NCI-H1436 treated with DMSO at 0.1 percent for 48 hours (cell line): ENCODE data around the gene RBM39.
A peak's percentile ranks its signal among the peaks of the same experiment; 100 is the strongest.
"Not testable (repeated sequence)": the region's sequence is repeated elsewhere in the genome, so short reads cannot be mapped to it uniquely, and the experiment has no call there.

ENCODE experiments used
- DNase-seq: peaks from one replicate; lab custom pipeline; 2025; lab: John Stamatoyannopoulos, UW

The RBM39 gene

GRCh38 chr20:35741892-35742740, at the start of gene RBM39:
Gene RBM39 (minus strand): TSS chr20:35742260. CDS start chr20:35740874, 1,386 bp downstream.
- peak; percentile 99 for DNase-seq

- no peak for DNase-seq
Measured at GRCh38 chr20:35791821-35792220, 49.8 kb upstream of the RBM39 start.

- DNase-seq = no peak
Measured at GRCh38 chr20:35791097-35791496, 49.0 kb upstream of the RBM39 start.

- no peak for DNase-seq
Measured at GRCh38 chr20:35788796-35789195, 46.7 kb upstream of the RBM39 start.

DNA sequence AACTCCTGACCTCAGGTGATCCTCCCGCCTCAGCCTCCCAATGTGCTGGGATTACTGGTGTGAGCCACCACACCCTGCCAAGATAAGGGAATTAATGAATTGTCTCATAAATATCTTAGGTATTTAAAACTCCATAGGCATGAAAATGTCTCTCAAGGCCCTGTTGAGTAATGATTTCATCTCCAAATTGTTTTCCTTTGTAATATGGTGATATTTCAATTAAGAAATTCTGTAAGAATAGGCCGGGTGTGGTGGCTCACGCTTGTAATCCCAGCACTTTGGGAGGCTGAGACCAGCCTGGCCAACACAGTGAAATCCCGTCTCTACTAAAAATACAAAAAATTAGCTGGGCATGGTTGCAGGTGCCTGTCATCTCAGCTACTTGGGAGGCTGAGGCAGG, 43.5 kb upstream of the RBM39 start:
- not testable (repeated sequence) for DNase-seq

GRCh38 chr20:35783811-35784210, 41.8 kb upstream of the RBM39 start:
- not testable (repeated sequence) for DNase-seq

DNA sequence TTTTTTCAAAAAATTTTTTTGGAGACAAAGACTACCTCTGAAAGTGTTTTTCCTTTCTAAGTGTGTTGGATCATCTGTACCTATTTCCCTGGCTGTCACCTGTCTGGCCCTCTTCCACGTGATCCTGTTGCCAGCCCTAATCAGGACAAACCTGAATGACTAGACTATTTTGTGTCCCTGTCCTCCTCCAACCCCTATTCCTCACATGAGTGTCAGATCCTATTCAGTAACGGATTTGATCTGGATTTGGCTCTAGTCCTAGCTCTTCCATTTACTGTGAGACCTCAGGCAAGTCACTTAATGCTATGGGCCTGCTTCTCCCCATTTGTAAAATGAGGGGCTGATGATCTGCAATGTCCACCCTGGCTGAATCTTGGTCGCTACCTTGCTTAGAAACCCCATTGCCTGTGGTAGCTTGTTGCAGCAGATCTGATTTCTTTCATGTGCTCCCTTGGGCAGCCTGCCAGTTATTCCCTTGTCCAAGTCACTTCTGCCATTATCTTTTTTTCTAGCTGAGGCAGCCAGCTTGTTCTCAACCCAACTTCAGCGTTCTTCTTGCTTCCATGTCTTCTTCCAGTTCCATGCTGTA, 34.5 kb upstream of the RBM39 start:
- DNase-seq = no peak

- DNase-seq = no peak
Measured at GRCh38 chr20:35774391-35774790, 32.3 kb upstream of the RBM39 start.

GRCh38 chr20:35773154-35773751, 31.2 kb upstream of the RBM39 start:
- DNase-seq = no peak

- no peak for DNase-seq
Measured at GRCh38 chr20:35772563-35773058, 30.6 kb upstream of the RBM39 start.

DNA sequence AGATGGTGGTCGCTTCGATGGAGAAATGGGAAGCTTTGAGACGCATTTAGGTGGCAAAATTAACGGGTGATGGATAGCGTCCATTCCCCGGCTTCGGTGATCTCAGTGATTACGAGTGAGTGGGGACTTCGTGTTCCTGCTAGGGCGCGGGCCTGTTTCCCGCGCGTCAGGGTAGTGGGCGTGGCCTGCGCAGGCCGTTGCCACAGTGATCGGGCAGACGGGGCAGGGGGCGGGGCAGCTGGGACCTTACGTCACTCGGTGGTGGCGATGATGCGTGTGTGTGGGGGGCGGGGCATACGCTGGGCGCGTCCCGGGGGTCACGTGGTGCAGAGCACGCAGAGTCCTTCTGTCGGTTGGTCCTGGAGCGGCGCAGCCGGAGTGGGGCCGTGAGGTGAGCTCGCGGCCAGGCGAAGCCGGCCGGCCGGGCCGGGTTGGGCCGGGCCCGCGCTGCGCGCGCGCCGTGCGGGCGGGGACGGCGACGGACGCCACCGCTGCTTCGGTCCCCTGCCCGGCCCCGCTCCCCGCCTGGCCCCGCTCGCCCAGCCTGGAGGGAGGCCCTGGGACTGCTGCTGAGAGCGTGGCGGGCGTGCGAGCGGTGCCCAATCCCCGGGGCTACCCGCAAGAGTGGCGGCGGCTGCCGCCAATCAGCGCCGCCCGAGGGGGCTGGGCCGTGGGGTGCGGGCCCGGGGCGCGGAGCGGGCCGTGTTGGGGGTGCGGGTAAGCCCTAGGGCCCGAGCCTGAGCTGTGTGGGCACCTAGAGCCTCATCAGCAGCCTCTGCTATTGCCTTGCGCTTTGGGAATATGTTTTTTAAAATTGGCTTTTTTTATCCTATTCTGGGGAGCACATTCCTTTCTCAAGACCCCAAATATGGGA, 29.9 kb upstream of the RBM39 start, which contains the start of gene PHF20:
Gene PHF20, plus strand, starts transcription at position 327 of the 874 bp plus-strand sequence. CDS start 29,508 bp downstream, outside the sequence.
- peak; percentile 72 for DNase-seq

GRCh38 chr20:35771367-35771688, 29.3 kb upstream of the RBM39 start:
- DNase-seq = no peak

GRCh38 chr20:35768731-35769664, 26.9 kb upstream of the RBM39 start:
- peak; percentile 33 for DNase-seq

- DNase-seq = no peak
Measured at GRCh38 chr20:35767683-35768481, 25.8 kb upstream of the RBM39 start.

DNA sequence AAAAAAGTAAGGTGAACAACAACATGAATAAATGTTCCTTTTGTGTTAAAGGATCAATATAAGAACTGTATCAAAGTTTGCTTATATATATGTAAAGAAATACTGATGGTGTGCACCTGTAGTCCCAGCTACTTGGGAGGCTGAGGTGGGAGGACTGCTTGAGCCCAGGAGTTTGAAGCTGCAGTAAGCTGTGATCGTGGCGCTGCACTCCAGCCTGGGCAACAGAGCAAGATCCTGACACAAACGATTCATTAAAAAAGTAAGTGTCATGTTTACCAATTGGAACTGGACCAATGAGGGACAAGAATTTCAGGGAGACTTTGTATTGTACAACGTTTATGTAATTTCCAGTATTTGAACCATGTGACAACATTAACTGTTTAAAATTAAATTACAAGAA, 24.8 kb upstream of the RBM39 start:
- DNase-seq = no peak

GRCh38 chr20:35764936-35765335, 22.9 kb upstream of the RBM39 start:
- DNase-seq = not testable (repeated sequence)

GRCh38 chr20:35762461-35762860, 20.4 kb upstream of the RBM39 start:
- DNase-seq = no peak

DNA sequence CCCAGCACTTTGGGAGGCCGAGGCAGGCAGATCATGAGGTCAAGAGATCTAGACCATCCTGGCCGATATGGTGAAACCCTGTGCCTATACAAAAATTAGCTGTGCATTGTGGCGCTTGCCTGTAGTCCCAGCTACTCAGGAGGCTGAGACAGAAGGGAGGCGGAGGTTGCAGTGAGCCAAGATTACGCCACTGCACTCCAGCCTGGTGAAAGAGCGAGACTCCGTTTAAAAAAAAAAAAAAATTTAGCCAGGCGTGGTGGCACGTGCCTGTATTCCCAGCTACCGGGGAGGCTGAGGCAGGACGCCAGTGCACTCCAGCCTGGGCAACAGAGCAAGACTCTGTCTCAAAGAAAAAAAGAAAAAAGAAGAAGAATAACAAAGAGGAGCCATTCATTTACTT, 19.5 kb upstream of the RBM39 start:
- DNase-seq = not testable (repeated sequence)

GRCh38 chr20:35757098-35757705, 15.1 kb upstream of the RBM39 start:
- no peak for DNase-seq
